PC-3 (cell line): Measurements from ENCODE around the gene LRCH1.

Source experiments
- EZH2 ChIP-seq: fragments of 300-600 bp; sonication (generic); IDR thresholded peaks from one replicate; pipeline ENCODE4 v1.6.1; 2017; ENCODE audit warnings: antibody characterized with exemption, mild to moderate bottlenecking, low read length; ENCODE audit not compliant: unreplicated experiment
- TF ChIP-seq, protein P1 (sequence below): fragments of 300-600 bp; sonication (generic); conservative IDR thresholded peaks from 2 replicates; pipeline ENCODE4 v1.5.1; 2017; ENCODE audit warnings: antibody characterized with exemption, low read depth, mild to moderate bottlenecking, low read length

DNA sequence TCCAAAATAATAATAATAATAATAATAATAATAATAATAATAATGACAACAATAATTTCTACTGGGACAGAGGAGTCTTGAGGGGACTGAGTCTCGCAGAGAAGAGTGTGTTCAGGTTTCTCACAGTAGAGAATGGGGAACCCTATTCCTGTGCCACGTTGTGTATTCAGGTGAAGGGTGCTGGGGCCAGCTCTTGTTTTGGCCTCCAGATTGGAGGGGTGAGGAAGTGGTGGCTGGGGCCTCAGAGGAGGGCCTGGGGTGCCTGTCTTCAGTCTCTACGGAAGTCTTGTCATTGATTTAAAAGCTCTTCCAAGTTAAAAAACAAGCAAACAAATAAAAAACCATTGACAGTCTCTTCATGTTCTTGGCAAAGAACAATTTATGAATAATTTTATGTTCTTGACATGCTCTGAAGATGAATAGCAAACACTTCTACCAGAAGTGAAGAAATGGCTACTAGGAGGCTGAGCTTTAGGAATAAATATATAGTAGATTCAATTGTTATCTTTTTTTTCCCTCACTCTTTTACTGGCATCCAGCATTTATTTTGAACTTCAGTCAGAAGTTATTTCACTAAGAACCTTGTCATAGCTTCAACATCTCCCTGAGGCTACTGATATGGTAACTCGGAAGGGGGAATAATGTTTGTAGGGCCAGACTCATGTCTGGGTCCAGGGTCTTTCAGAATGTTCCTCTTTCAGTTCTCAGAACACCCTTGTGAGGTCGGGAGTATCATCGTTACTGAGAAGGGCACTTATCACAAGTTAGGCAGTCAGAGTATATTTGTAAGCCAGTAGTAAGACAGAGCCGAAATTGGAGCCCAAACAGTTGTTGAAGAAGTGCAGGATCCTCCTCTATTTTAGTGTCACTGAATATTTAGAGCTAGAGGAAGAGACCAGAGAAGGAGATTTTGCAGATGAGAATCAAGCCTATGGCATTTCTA is 13.1 kb downstream of the LRCH1 start:
- TF ChIP-seq, protein P1, sequence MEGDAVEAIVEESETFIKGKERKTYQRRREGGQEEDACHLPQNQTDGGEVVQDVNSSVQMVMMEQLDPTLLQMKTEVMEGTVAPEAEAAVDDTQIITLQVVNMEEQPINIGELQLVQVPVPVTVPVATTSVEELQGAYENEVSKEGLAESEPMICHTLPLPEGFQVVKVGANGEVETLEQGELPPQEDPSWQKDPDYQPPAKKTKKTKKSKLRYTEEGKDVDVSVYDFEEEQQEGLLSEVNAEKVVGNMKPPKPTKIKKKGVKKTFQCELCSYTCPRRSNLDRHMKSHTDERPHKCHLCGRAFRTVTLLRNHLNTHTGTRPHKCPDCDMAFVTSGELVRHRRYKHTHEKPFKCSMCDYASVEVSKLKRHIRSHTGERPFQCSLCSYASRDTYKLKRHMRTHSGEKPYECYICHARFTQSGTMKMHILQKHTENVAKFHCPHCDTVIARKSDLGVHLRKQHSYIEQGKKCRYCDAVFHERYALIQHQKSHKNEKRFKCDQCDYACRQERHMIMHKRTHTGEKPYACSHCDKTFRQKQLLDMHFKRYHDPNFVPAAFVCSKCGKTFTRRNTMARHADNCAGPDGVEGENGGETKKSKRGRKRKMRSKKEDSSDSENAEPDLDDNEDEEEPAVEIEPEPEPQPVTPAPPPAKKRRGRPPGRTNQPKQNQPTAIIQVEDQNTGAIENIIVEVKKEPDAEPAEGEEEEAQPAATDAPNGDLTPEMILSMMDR = no peak
- TF ChIP-seq EZH2 = no peak
